ENCODE data around the gene DAPL1.

DNA sequence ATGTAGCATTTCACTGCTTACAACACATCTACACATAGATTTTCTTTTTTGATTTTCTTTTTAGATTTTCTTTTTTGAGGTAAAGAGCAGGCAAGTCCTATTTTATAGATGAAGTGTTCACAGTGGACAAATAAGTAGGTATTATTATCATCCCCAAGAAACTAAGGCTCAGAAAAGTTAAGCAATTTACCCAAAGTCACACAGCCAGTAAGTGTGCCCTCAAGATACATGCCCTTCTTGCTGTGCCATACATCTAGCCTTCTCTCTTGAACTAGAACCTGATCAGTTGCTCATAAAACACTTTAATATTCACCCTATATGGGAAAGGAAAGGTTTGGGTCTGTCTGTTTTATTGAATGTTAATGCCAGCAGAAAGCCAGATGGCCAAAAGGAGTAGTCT lies 50.3 kb downstream of the DAPL1 start:
- TF ChIP-seq, protein P1, sequence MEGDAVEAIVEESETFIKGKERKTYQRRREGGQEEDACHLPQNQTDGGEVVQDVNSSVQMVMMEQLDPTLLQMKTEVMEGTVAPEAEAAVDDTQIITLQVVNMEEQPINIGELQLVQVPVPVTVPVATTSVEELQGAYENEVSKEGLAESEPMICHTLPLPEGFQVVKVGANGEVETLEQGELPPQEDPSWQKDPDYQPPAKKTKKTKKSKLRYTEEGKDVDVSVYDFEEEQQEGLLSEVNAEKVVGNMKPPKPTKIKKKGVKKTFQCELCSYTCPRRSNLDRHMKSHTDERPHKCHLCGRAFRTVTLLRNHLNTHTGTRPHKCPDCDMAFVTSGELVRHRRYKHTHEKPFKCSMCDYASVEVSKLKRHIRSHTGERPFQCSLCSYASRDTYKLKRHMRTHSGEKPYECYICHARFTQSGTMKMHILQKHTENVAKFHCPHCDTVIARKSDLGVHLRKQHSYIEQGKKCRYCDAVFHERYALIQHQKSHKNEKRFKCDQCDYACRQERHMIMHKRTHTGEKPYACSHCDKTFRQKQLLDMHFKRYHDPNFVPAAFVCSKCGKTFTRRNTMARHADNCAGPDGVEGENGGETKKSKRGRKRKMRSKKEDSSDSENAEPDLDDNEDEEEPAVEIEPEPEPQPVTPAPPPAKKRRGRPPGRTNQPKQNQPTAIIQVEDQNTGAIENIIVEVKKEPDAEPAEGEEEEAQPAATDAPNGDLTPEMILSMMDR (IDR thresholded peaks at IDR 0.05), result no peak
- TF ChIP-seq POLR2A (IDR thresholded peaks at IDR 0.05), result no peak

Measured in right lobe of liver (tissue), 4 donors.